ENCODE data around the gene IGLL1. TPM values are rescaled to one million over a fixed set of nuclear protein-coding genes. Genes with fewer than 3 reads are reported as not detected.

IGLL1 gene
- total and polyA plus RNA-seq, 10 donors: 0.26 TPM; not detected in 9

DNA sequence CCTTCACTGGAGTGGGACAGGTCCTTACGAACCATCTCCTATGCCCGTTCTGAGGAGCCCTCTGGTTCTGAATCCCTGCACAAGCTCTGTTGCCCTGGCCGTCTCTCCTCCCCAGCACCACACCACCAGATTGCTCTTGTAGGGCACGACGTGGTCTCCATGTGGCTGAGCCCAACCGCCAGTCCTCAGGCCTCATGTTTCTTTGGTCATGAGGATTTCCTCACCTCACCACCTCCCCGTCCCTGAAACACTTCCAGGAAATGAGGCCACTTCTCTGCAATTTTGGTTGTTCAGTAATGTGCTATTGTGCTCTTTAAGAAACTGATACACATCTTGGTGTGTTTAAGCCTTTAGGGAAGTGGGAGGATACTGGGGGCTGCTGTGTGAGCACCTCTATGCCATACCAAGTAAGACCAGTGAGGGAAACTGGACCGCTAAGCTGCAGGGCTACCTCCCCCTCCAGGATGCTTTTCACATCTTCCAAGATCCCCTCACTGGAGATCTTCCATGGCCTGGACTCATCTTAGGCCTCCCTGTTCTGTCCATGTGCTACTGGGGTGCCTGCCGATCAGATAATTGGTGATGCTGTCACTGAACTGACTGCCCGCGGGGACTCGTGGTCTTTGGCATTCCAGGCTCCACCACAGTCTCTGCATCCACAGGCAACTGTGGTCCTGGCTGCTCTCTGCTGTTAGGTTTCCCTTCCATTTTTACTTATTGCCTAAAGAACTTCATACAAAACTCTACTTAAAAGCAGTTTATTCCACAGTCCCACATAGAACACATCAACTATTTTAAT lies 30.1 kb upstream of the IGLL1 start:
- Histone ChIP-seq H3K4me3 (no peak overlapping the region), H3K36me3 (peaks cover 0 to 45% (median 0%) of the 10 kb centered on the region in 6 donors), H3K9me3 (no peaks in the 10 kb centered on the region), H3K27ac (no peak overlapping the region), H3K27me3 (replicated peaks in 1 of 7) (no peaks in the 10 kb centered on the region), H3K4me1 (no peaks in the 10 kb centered on the region)
- TF ChIP-seq, protein P1, sequence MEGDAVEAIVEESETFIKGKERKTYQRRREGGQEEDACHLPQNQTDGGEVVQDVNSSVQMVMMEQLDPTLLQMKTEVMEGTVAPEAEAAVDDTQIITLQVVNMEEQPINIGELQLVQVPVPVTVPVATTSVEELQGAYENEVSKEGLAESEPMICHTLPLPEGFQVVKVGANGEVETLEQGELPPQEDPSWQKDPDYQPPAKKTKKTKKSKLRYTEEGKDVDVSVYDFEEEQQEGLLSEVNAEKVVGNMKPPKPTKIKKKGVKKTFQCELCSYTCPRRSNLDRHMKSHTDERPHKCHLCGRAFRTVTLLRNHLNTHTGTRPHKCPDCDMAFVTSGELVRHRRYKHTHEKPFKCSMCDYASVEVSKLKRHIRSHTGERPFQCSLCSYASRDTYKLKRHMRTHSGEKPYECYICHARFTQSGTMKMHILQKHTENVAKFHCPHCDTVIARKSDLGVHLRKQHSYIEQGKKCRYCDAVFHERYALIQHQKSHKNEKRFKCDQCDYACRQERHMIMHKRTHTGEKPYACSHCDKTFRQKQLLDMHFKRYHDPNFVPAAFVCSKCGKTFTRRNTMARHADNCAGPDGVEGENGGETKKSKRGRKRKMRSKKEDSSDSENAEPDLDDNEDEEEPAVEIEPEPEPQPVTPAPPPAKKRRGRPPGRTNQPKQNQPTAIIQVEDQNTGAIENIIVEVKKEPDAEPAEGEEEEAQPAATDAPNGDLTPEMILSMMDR (IDR thresholded peaks at IDR 0.05 in 8 of 11, conservative IDR thresholded peaks at IDR 0.05 in 3 of 11): no peak
- TF ChIP-seq POLR2A (IDR thresholded peaks at IDR 0.05) (no peak), POLR2AphosphoS5 (IDR thresholded peaks at IDR 0.05) (no peak)
- no peak for DNase-seq
- intact Hi-C loops (cut with DNase I; ENCODE audit: low total_unique reads): no loop called here
- WGBS, 5 donors: 64 to 79% (median 71%) methylated on average over 12 of the region's 12 CpGs

DNA sequence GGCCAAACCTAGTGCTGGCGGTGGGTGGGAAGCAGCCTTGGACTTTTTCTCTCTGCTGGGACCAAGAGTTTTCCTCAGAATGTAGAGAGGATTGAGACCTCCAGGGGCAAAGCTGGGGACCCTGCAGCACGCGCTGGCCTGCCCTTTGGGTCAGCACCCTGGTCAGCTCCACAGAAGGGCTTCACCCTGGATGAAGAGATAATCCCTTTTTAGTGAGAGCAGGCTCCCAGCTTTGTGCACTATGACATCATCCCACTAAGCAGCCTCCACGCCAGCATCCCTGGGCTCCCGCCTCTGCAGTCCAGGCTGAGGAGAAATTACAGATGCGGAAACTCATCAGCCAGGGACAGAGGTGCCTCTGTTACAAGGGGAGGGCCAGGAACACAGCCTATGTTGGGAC lies 28.5 kb upstream of the IGLL1 start:
- H3K9me3 ChIP-seq: no peaks in the 10 kb centered on the region
- intact Hi-C loops (cut with DNase I; ENCODE audit: low total_unique reads): no loop called here
- no peak overlapping the region for H3K4me3 ChIP-seq
- no peak for DNase-seq
- H3K4me1 ChIP-seq: no peaks in the 10 kb centered on the region
- 80 to 100% (median 83%) methylated on average over 1 to 6 of the region's 6 CpGs for WGBS, 5 donors
- H3K36me3 ChIP-seq: peaks cover 0 to 36% (median 0%) of the 10 kb centered on the region in 6 donors
- TF ChIP-seq POLR2AphosphoS5 (IDR thresholded peaks at IDR 0.05): no peak
- TF ChIP-seq, protein P1 (IDR thresholded peaks at IDR 0.05 in 8 of 11, conservative IDR thresholded peaks at IDR 0.05 in 3 of 11): no peak
- no peak for TF ChIP-seq POLR2A (IDR thresholded peaks at IDR 0.05)
- no peak overlapping the region for H3K27ac ChIP-seq
- no peaks in the 10 kb centered on the region for H3K27me3 ChIP-seq (replicated peaks in 1 of 7)

DNA sequence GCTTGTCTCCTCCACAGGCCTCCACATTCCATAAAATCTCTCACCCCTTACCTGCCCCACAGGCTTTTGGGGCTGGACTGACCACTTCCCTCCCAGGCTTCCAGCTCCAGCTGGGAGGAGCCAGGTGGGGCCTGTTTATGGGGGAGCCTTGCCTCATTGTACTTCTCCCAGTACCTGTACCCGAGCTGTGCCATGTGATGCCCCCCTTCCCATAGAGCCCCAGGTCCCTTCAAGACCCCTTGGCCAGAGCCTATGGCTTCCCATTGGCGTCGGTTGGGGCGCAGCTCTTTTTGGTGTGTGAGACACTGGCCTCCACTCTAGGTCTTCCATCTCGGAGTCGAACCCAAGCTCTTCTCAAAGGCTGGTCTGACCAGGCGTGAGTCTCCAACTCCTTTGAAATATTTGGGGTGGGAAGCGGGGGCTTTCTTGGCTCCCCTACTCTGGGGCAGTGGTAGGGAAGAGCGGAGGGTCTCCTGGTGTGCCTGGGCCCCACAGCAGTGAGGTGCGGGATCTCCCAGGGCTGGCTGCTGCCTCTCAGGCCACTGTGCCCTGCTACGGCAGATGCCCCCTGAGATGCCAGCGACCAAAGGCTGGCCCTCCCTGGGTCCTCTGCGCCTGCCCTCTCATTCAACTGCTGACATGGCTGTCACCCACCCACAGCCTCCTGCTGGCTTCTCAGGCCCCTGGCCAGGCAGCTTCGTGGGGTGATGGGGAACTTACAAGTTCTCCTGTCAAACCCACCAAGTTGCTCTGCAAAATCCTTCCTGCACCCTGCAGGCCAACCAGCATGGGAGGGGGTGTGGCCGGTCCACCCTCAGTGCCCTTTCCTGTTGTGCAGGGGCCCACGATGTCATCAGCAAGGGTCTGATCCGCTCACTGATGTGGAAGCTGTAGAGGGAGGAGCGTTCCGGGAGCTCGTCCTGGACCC lies 26.4 kb upstream of the IGLL1 start:
- 85 to 90% (median 87%) methylated on average over 17 to 20 of the region's 20 CpGs for WGBS, 5 donors

More for the DNA sequence above, 26.4 kb upstream of the IGLL1 start:
- peak; percentile 25 for DNase-seq
- peaks cover 0 to 15% (median 0%) of the 10 kb centered on the region in 6 donors for H3K36me3 ChIP-seq
- intact Hi-C loops (cut with DNase I; ENCODE audit: low total_unique reads): no loop called here
- H3K27me3 ChIP-seq (replicated peaks in 1 of 7): no peaks in the 10 kb centered on the region
- no peaks in the 10 kb centered on the region for H3K4me1 ChIP-seq
- H3K9me3 ChIP-seq: no peaks in the 10 kb centered on the region
- H3K4me3 ChIP-seq: no peak overlapping the region
- no peak overlapping the region for H3K27ac ChIP-seq
- no peak for TF ChIP-seq POLR2A (IDR thresholded peaks at IDR 0.05)
- TF ChIP-seq, protein P1 (IDR thresholded peaks at IDR 0.05 in 8 of 11, conservative IDR thresholded peaks at IDR 0.05 in 3 of 11): no peak

All from spleen (tissue), 11 donors.